Esophagus muscularis mucosa (tissue), 4 donors: ENCODE data around the gene PLIN5. TPM values are rescaled to one million over a fixed set of nuclear protein-coding genes. Genes with fewer than 3 reads are reported as not detected.
A peak's percentile ranks its signal among the peaks of the same experiment; 100 is the strongest.

ENCODE experiments used
- DNase-seq: peaks from one replicate; pipeline ENCODE4 v3.0.0-alpha.2; 2017; ENCODE audit errors: extremely low spot score
- H3K27ac ChIP-seq, 4 donors: fragments of 200-600 bp; sonication (generic); replicated peaks in 1 of 4; 1 replicate in 3 of 4; 2 replicates in 1 of 4; pipeline ENCODE4 v1.5.1; 2016 to 2019; ENCODE audit warnings: mild to moderate bottlenecking in 1 of 4
- H3K27me3 ChIP-seq, 4 donors: fragments of 200-600 bp; sonication (generic); one replicate each; pipeline versions ENCODE4 v1.5.1 to v1.6.0; 2016 to 2019
- H3K36me3 ChIP-seq, 4 donors: fragments of 200-600 bp; sonication (generic); one replicate each; pipeline ENCODE4 v1.5.1; 2016 to 2019
- H3K4me1 ChIP-seq, 4 donors: fragments of 200-600 bp; sonication (generic); one replicate each; pipeline ENCODE4 v1.5.1; 2016 to 2019
- H3K4me3 ChIP-seq, 4 donors: fragments of 200-600 bp; sonication (generic); 1 replicate in 2 of 4; 2 replicates in 2 of 4; pipeline ENCODE4 v1.5.1; 2016 to 2019; ENCODE audit warnings: mild to moderate bottlenecking in 4 of 4, moderate library complexity in 1 of 4
- H3K9me3 ChIP-seq, 4 donors: fragments of 200-600 bp; sonication (generic); 1 replicate in 3 of 4; 2 replicates in 1 of 4; pipeline ENCODE4 v1.5.1; 2016 to 2019
- EP300 ChIP-seq: sonication (generic); formaldehyde crosslinking; IDR thresholded peaks from one replicate; pipeline ENCODE4 v1.6.1; 2017; ENCODE audit warnings: antibody characterized with exemption
- POLR2A ChIP-seq: fragments of 450-650 bp; IDR thresholded peaks from one replicate; pipeline ENCODE4 v1.6.1; 2017; ENCODE audit warnings: antibody characterized with exemption, moderate library complexity, mild to moderate bottlenecking, low read depth
- POLR2AphosphoS5 ChIP-seq, 2 donors: sonication (generic); formaldehyde crosslinking; IDR thresholded peaks; one replicate each; pipeline ENCODE4 v1.6.1; 2017; ENCODE audit warnings: antibody characterized with exemption in 2 of 2
- WGBS: methylation state at CpG from one replicate; pipeline ENCODE4 v1.1.5; 2018; 5-methylcytosine and 5-hydroxymethylcytosine counted together
- intact Hi-C: fragments of 100-400 bp; cut with DNase I; formaldehyde crosslinking; loops from one replicate; pipeline ENCODE4 v1.15.1; 2023
- total RNA-seq, 4 donors: library from RNA; depleted of rRNA; stranded (reverse); fragments of >200 nt; gene quantifications; one replicate each; pipeline versions ENCODE4 v1.1.0 to v1.2.1, GENCODE V29; 2016
- TF ChIP-seq, protein P1 (sequence below), 3 experiments: fragments of 200-600 bp in 2 of 3; fragments of 450-650 bp in 1 of 3; sonication (generic) in 2 of 3; IDR thresholded peaks; one replicate each; pipeline ENCODE4 v1.5.1; 2017 to 2019; ENCODE audit warnings: antibody characterized with exemption in 3 of 3, mild to moderate bottlenecking in 2 of 3, moderate library complexity in 1 of 3

PLIN5 gene
- total RNA-seq, 4 donors from 2014 or later: 7.9 to 11.9 (median 9.1) TPM

- Histone ChIP-seq H3K4me1 (peaks cover 4 to 73% (median 41%) of the 10 kb centered on the region in 4 donors), H3K4me3 (no peak overlapping the region), H3K27ac (peak overlapping the region in 1 of 4 donors; percentile 53), H3K27me3 (no peaks in the 10 kb centered on the region), H3K9me3 (no peaks in the 10 kb centered on the region), H3K36me3 (peaks cover 36 to 94% (median 90%) of the 10 kb centered on the region in 4 donors)
- no peak for DNase-seq
- 85% methylated on average over 19 of the region's 23 CpGs for WGBS
- intact Hi-C loops: no loop called here
- TF ChIP-seq POLR2A (no peak), POLR2AphosphoS5 (IDR thresholded peaks at IDR 0.05) (no peak), EP300 (no peak)
- TF ChIP-seq, protein P1, sequence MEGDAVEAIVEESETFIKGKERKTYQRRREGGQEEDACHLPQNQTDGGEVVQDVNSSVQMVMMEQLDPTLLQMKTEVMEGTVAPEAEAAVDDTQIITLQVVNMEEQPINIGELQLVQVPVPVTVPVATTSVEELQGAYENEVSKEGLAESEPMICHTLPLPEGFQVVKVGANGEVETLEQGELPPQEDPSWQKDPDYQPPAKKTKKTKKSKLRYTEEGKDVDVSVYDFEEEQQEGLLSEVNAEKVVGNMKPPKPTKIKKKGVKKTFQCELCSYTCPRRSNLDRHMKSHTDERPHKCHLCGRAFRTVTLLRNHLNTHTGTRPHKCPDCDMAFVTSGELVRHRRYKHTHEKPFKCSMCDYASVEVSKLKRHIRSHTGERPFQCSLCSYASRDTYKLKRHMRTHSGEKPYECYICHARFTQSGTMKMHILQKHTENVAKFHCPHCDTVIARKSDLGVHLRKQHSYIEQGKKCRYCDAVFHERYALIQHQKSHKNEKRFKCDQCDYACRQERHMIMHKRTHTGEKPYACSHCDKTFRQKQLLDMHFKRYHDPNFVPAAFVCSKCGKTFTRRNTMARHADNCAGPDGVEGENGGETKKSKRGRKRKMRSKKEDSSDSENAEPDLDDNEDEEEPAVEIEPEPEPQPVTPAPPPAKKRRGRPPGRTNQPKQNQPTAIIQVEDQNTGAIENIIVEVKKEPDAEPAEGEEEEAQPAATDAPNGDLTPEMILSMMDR (IDR thresholded peaks at IDR 0.05): no peak
Observed at GRCh38 chr19:4504297-4504701, 30.7 kb downstream of the PLIN5 start.

DNA sequence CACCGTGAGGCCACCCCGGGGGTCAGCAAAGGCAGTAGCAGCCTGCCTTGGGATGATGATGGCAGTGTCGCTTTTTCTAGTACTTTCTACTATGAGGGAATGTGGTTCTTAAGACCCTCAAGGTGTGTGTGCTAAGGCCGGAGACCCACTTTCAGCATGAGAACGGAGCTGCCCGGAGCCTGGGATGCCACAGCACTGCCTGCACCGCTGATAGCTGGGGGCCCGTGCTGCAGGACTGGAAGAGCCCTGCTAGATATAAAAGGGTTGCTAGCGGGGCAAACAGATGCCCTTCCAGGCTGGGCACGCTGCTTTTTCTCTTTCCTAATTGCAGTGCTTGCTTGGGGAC is 31.2 kb downstream of the PLIN5 start:
- peaks cover 39 to 99% (median 95%) of the 10 kb centered on the region in 4 donors for H3K36me3 ChIP-seq
- TF ChIP-seq EP300 (no peak), POLR2A (no peak), POLR2AphosphoS5 (IDR thresholded peaks at IDR 0.05) (no peak)
- TF ChIP-seq, protein P1 (IDR thresholded peaks at IDR 0.05): no peak
- 91% methylated on average over 8 of the region's 10 CpGs for WGBS

GRCh38 chr19:4503132-4503824 is 31.7 kb downstream of the PLIN5 start:
- no peak for DNase-seq
- H3K27me3 ChIP-seq: no peaks in the 10 kb centered on the region
- no peaks in the 10 kb centered on the region for H3K9me3 ChIP-seq
- TF ChIP-seq EP300 (no peak), POLR2A (no peak), POLR2AphosphoS5 (IDR thresholded peaks at IDR 0.05) (no peak)
- TF ChIP-seq, protein P1 (IDR thresholded peaks at IDR 0.05): no peak
- peak overlapping the region in 3 of 4 donors; percentile 27 to 65 (median 41) for H3K27ac ChIP-seq
- H3K36me3 ChIP-seq: peaks cover 44 to 99% (median 98%) of the 10 kb centered on the region in 4 donors
- WGBS: 91% methylated on average over 6 of the region's 25 CpGs
- no peak overlapping the region for H3K4me3 ChIP-seq
- H3K4me1 ChIP-seq: peaks cover 0 to 67% (median 36%) of the 10 kb centered on the region in 4 donors
- intact Hi-C loops: no loop called here

More for the DNA sequence above, 31.2 kb downstream of the PLIN5 start:
- Histone ChIP-seq H3K27me3 (no peaks in the 10 kb centered on the region), H3K4me3 (no peak overlapping the region), H3K9me3 (no peaks in the 10 kb centered on the region), H3K27ac (peak overlapping the region in 2 of 4 donors; percentile 4 to 41), H3K4me1 (peaks cover 4 to 72% (median 41%) of the 10 kb centered on the region in 4 donors)
- intact Hi-C loops: no loop called here
- no peak for DNase-seq

GRCh38 chr19:4502282-4503131 is 32.5 kb downstream of the PLIN5 start:
- H3K4me3 ChIP-seq: no peak overlapping the region
- H3K9me3 ChIP-seq: no peaks in the 10 kb centered on the region
- TF ChIP-seq, protein P1 (IDR thresholded peaks at IDR 0.05): no peak
- TF ChIP-seq EP300 (no peak), POLR2A (no peak), POLR2AphosphoS5 (IDR thresholded peaks at IDR 0.05) (no peak)
- no peak for DNase-seq
- intact Hi-C loops: no loop called here
- no peaks in the 10 kb centered on the region for H3K27me3 ChIP-seq
- 76% methylated on average over 24 of the region's 37 CpGs for WGBS
- H3K27ac ChIP-seq: peak overlapping the region; percentile 27 to 65 (median 44)
- H3K4me1 ChIP-seq: peaks cover 0 to 59% (median 29%) of the 10 kb centered on the region in 4 donors
- peaks cover 50 to 100% (median 98%) of the 10 kb centered on the region in 4 donors for H3K36me3 ChIP-seq
